GM12865 (cell line): ENCODE measurements around the gene HTRA3.
"Not testable (repeated sequence)": the region's sequence is repeated elsewhere in the genome, so short reads cannot be mapped to it uniquely, and the experiment has no call there.

Source experiments
- DNase-seq: peaks from one replicate; pipeline ENCODE4 v3.0.0; 2010; ENCODE audit warnings: low read depth
- H3K4me3 ChIP-seq: 2 replicates; pipeline ENCODE4 v1.5.1; 2011; ENCODE audit warnings: mild to moderate bottlenecking, low read depth, low read length, control low read depth
- TF ChIP-seq, protein P1 (sequence below): IDR thresholded peaks from 2 replicates; pipeline ENCODE4 v1.5.1; 2011; ENCODE audit warnings: low read length, control low read depth, low read depth, inconsistent platforms; ENCODE audit not compliant: insufficient read depth; ENCODE audit errors: missing control alignments

Gene HTRA3

DNA sequence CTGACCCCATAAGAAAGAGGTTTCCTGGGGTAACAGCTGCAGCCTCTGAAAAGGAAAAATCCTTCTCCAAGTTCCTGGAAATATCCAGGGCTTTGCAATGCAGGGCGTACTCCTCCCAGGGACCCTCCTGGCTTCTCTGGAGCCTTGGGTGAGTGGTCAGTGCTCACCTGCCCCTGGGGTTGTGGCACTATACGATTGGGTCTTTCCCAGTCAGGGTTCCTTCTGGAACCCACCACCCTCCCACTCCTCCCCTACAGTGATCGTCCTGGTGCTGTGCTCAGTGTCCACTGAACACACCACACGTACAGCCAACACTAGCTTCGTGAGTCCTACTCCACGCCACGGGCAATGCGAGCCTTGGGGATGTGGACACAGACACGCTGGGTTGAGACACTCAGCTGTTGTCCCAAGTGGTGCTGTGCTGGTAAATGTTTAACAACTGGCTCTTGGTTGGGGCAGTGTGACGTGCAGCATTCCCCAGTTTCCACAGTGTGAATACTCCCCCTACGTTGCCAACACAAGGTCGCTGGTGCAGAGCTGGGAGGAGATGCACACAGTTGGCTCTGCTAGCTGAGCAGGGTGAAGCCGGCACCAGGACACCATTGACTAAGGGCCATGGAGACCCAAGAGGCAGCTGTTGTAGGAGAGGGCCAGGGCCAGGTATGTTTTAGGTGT, 65.4 kb downstream of the HTRA3 start:
- no peak overlapping the region for H3K4me3 ChIP-seq
- TF ChIP-seq, protein P1, sequence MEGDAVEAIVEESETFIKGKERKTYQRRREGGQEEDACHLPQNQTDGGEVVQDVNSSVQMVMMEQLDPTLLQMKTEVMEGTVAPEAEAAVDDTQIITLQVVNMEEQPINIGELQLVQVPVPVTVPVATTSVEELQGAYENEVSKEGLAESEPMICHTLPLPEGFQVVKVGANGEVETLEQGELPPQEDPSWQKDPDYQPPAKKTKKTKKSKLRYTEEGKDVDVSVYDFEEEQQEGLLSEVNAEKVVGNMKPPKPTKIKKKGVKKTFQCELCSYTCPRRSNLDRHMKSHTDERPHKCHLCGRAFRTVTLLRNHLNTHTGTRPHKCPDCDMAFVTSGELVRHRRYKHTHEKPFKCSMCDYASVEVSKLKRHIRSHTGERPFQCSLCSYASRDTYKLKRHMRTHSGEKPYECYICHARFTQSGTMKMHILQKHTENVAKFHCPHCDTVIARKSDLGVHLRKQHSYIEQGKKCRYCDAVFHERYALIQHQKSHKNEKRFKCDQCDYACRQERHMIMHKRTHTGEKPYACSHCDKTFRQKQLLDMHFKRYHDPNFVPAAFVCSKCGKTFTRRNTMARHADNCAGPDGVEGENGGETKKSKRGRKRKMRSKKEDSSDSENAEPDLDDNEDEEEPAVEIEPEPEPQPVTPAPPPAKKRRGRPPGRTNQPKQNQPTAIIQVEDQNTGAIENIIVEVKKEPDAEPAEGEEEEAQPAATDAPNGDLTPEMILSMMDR = no peak
- DNase-seq = no peak

DNA sequence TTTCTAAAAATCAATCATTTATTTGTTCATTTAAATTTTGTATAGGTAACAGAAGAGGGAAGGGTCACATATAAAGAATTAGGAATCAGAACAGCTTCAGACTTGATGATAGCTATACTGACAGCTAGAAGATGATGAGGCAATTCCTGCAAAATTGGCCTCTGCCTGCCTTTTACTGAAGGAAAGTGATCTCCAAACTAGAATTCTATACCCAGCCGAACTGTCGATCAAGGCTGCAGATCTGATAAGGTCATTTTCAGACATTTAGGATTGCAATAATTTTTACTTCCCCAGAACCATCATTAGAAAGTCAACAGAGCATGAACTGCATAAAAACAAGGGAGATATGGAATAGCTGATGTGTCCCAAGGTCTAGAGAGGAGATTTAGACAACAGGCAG, 66.3 kb downstream of the HTRA3 start:
- no peak for DNase-seq
- no peak overlapping the region for H3K4me3 ChIP-seq
- TF ChIP-seq, protein P1 = no peak

DNA sequence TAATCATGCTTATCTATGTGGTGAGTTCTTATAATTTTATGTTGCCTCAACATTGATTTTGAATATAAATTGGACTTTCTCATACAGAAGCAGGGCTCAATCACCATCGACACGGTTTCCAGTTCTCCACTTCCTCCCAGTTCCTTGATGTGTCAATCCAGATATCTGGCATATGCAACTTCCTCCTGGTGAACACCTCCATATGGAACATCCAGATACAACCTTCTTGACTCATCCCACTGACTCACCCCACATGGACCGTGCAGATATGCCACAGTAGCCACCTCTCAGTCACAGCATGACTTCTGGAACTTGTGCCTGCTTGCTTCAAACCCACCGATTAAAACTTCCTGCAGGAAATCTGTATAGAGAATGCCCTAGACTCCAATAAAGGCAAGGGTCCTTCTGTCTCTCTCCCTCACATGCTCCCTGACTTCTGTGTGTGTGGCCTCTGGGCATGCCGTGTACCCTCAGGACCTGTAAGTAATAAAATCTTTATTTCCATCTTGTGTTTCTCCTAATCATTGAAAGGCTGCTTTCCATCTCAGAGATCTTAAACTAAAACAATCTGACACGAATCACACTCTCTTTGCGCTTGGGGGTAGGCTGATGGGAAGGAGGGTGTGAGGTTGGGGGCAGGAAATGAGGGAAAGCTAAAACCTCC, 67.0 kb downstream of the HTRA3 start:
- H3K4me3 ChIP-seq = no peak overlapping the region
- DNase-seq = no peak
- TF ChIP-seq, protein P1 = no peak

DNA sequence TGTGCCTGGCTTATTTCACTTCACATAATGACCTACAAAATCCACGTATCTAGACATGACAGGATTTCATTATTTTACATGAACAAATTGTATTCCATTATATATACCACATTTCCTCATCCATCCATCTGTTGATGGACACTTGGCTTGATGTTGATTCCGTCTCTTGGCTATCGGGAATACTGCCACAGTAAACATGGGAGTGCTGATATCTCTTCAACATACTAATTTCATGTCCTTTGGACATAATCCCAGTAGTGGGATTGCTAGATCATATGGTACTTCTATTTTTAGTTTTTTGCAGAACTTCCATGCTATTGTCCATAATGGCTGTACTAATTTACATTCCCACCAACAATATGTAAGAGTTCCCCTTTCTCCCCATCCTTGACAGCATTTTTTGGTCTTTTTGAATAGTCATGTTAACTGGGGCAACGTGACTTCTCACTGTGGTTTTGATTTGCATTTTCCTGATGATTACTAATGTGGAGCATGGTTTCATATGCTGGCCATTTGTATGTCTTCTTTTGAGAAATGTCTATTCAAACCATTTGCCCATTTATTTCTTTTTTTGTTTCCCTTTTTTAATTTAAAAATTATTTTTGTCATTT, 68.9 kb downstream of the HTRA3 start:
- no peak overlapping the region for H3K4me3 ChIP-seq
- no peak for DNase-seq
- TF ChIP-seq, protein P1 = no peak

DNA sequence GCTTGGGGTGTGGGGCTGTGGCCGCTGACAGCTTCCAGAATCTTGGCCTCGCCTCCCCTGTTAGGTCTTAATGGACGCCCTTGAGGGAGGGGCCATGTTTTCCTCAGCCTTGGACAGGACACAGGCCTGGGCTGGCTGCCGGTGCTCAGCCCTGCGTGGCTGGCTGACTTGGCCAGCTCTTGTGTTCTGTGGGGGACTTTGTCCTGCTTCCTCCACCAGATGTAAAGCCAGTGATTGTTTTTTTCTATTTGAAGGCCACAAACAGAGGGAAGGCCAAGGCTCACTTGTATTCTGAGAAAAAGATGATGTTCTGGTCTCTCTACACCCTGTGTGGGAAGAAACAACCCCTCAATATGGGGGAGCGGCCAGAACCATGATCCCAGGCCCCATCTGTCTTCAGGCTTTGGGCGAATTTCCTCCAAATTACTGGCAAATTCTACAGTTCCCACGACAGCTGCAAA, 71.3 kb downstream of the HTRA3 start:
- TF ChIP-seq, protein P1 = no peak
- no peak overlapping the region for H3K4me3 ChIP-seq
- DNase-seq = no peak

DNA sequence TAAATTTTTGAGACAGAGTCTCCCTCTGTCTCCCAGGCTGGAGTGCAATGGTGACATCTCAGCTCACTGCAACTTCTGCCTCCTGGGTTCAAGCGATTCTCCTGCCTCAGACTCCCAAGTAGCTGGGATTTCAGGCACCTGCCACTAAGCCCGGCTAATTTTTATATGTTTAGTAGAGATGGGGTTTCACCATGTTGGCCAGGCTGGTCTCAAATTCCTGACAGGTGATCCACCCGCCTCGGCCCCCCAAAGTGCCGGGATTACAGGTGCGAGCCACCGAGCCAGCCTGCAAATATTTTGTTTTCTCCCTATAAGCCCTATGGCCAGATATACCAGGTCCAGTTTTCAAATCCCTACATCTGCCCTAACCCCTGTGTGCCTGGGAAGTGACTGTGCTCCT, 71.7 kb downstream of the HTRA3 start:
- not testable (repeated sequence) for H3K4me3 ChIP-seq

DNA sequence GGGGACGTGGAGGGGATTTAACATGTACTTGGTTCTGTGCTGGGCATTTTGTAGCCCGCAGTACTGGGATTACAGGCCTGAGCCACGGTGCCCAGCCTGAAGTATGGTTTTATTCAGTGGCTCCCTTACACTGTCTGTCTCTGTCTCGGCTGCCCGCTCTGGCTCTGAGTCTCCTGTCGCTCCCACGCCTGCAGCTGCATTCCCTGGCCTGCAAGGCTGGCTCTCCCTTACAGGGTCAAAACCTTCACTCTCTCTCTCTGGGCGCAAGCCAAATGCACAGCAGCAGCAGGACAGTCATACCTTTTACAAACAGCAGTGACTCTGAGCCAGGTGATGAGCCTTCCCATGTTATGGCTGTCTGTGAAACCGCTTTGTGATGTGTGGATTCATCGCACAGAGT, 72.1 kb downstream of the HTRA3 start:
- TF ChIP-seq, protein P1 = no peak
- H3K4me3 ChIP-seq = no peak overlapping the region
- DNase-seq = no peak

More for the DNA sequence above, 71.7 kb downstream of the HTRA3 start:
- not testable (repeated sequence) for DNase-seq
